T47D (cell line): ENCODE data around the gene CAPN14.

ENCODE experiments used
- DNase-seq, 2 experiments: peaks; one replicate each; pipeline versions ENCODE4 v3.0.0 to v3.0.0-alpha.2; 2011 to 2012; ENCODE audit warnings: low read depth in 1 of 2, low spot score in 1 of 2
- JUND ChIP-seq: IDR thresholded peaks from 2 replicates; pipeline ENCODE4 v1.6.1; 2012; ENCODE audit warnings: low read depth
- in situ Hi-C: cut with HindIII; loops from 2 replicates; pipeline ENCODE4 v1.10.0; 2016; ENCODE audit warnings: low sequenced_read_pairs, low pct_unique_long_range_greater_than_20kb

Gene CAPN14

GRCh38 chr2:31217465-31218200, at the start of gene CAPN14:
TSS of gene CAPN14 (minus strand) at chr2:31217515. CDS start at chr2:31205447, 12,068 bp downstream.
- TF ChIP-seq JUND, result no peak
- DNase-seq, result no peak
- in situ Hi-C loops, result no loop called here

GRCh38 chr2:31266804-31267203, 49.5 kb upstream of the CAPN14 start:
- no peak for TF ChIP-seq JUND
- in situ Hi-C loops, result no loop called here
- no peak for DNase-seq

- no peak for TF ChIP-seq JUND
- in situ Hi-C loops, result no loop called here
- DNase-seq, result no peak
Observed at GRCh38 chr2:31265234-31265633, 47.9 kb upstream of the CAPN14 start.

GRCh38 chr2:31263636-31264190, 46.4 kb upstream of the CAPN14 start:
- in situ Hi-C loops, result no loop called here
- TF ChIP-seq JUND, result no peak
- DNase-seq, result peak in 1 of 2 experiments; percentile 15

GRCh38 chr2:31260870-31261269, 43.6 kb upstream of the CAPN14 start:
- in situ Hi-C loops, result no loop called here
- DNase-seq, result no peak
- TF ChIP-seq JUND, result no peak

GRCh38 chr2:31259075-31259474, 41.8 kb upstream of the CAPN14 start:
- no peak for DNase-seq
- in situ Hi-C loops, result no loop called here
- no peak for TF ChIP-seq JUND

GRCh38 chr2:31258351-31258750, 41.0 kb upstream of the CAPN14 start:
- no peak for TF ChIP-seq JUND
- in situ Hi-C loops, result no loop called here
- DNase-seq, result no peak

- TF ChIP-seq JUND, result no peak
- no peak for DNase-seq
- in situ Hi-C loops, result no loop called here
Observed at GRCh38 chr2:31256611-31257382, 39.5 kb upstream of the CAPN14 start.

GRCh38 chr2:31255911-31256571, 38.7 kb upstream of the CAPN14 start:
- DNase-seq, result no peak
- no peak for TF ChIP-seq JUND
- in situ Hi-C loops, result no loop called here

- in situ Hi-C loops, result no loop called here
- TF ChIP-seq JUND, result no peak
- no peak for DNase-seq
Observed at GRCh38 chr2:31254237-31255203, 37.2 kb upstream of the CAPN14 start.

GRCh38 chr2:31253356-31254131, 36.2 kb upstream of the CAPN14 start:
- TF ChIP-seq JUND, result no peak
- in situ Hi-C loops, result no loop called here
- no peak for DNase-seq
